Spleen (tissue), 11 donors: ENCODE data around the gene STXBP5. TPM values are rescaled to one million over a fixed set of nuclear protein-coding genes. Genes with fewer than 3 reads are reported as not detected.

Source experiments
- DNase-seq: peaks from one replicate; pipeline ENCODE4 v3.0.0-alpha.2; 2020
- H3K27ac ChIP-seq, 8 donors: fragments of 200-600 bp; sonication (generic) in 7 of 8; 1 replicate in 4 of 8; 2 replicates in 4 of 8; pipeline versions ENCODE4 v1.5.0 to v1.8.0; 2016 to 2021; ENCODE audit warnings: inconsistent platforms in 4 of 8, mild to moderate bottlenecking in 4 of 8, moderate library complexity in 1 of 8
- H3K27me3 ChIP-seq, 7 donors: fragments of 200-600 bp; sonication (generic) in 6 of 7; replicated peaks in 1 of 7; 1 replicate in 4 of 7; 2 replicates in 3 of 7; pipeline versions ENCODE4 v1.5.0 to v1.8.0; 2016 to 2021; ENCODE audit warnings: inconsistent platforms in 3 of 7, mild to moderate bottlenecking in 1 of 7
- H3K36me3 ChIP-seq, 6 donors: fragments of 200-600 bp; sonication (generic) in 5 of 6; 1 replicate in 4 of 6; 2 replicates in 2 of 6; pipeline versions ENCODE4 v1.5.0 to v1.8.0; 2016 to 2021; ENCODE audit warnings: inconsistent platforms in 2 of 6
- H3K4me1 ChIP-seq, 6 donors: fragments of 200-600 bp; sonication (generic) in 5 of 6; 1 replicate in 3 of 6; 2 replicates in 3 of 6; pipeline versions ENCODE4 v1.5.0 to v1.8.0; 2016 to 2021; ENCODE audit warnings: inconsistent platforms in 3 of 6
- H3K4me3 ChIP-seq, 8 donors: fragments of 200-600 bp; sonication (generic) in 7 of 8; 1 replicate in 4 of 8; 2 replicates in 4 of 8; pipeline versions ENCODE4 v1.5.0 to v1.8.0; 2016 to 2021; ENCODE audit warnings: inconsistent platforms in 4 of 8, mild to moderate bottlenecking in 4 of 8, moderate library complexity in 2 of 8
- H3K9me3 ChIP-seq, 8 donors: fragments of 200-600 bp; sonication (generic) in 7 of 8; 1 replicate in 4 of 8; 2 replicates in 4 of 8; pipeline versions ENCODE4 v1.5.0 to v1.8.0; 2016 to 2021; ENCODE audit warnings: inconsistent platforms in 4 of 8
- POLR2A ChIP-seq, 3 donors: fragments of 450-650 bp; IDR thresholded peaks; one replicate each; pipeline ENCODE4 v1.5.1; 2017; ENCODE audit warnings: antibody characterized with exemption in 3 of 3, mild to moderate bottlenecking in 1 of 3
- POLR2AphosphoS5 ChIP-seq, 3 donors: sonication (generic); formaldehyde crosslinking; IDR thresholded peaks; one replicate each; pipeline ENCODE4 v1.5.1; 2017; ENCODE audit warnings: antibody characterized with exemption in 3 of 3
- WGBS, 5 donors: extraction: QIAGEN DNeasy Blood & Tissue Kit in 3 of 5; methylation state at CpG; one replicate each; pipeline versions ENCODE4 v1.1.5 to v1.1.7; 2013 to 2018; 5-methylcytosine and 5-hydroxymethylcytosine counted together
- intact Hi-C: fragments of 100-400 bp; cut with DNase I; formaldehyde crosslinking; loops from one replicate; pipeline ENCODE4 v1.15.0; 2023; ENCODE audit warnings: low total_unique reads
- polyA plus RNA-seq, 3 donors: library from polyadenylated mRNA; stranded (reverse); fragments of 200-250 nt; gene quantifications; one replicate each; pipeline ENCODE4 v1.2.1, GENCODE V29; 2013
- total RNA-seq, 7 donors: library from RNA; depleted of rRNA in 3 of 7; stranded (reverse); fragments of >200 nt in 3 of 7; fragmentation: NEBNext Ultra II Directional in 4 of 7; extraction: Animal tissue kit (Norgen Biotek cat#: 25700) in 4 of 7; gene quantifications; one replicate each; pipeline versions ENCODE4 v1.1.0 to v1.2.1, GENCODE V29; 2016 to 2021
- TF ChIP-seq, protein P1 (sequence below), 11 experiments: fragments of 200-600 bp in 7 of 11; fragments of 450-650 bp in 4 of 11; sonication (generic) in 4 of 11; IDR thresholded peaks in 8 of 11; conservative IDR thresholded peaks in 3 of 11; 1 replicate in 7 of 11; 2 replicates in 4 of 11; pipeline versions ENCODE4 v1.4.0 to v1.8.0; 2016 to 2021; ENCODE audit warnings: antibody characterized with exemption in 11 of 11, inconsistent platforms in 4 of 11, mild to moderate bottlenecking in 1 of 11
- donor health status: healthy with polysubstance abuse.
- donor health status: DM: no; HTN: no; CAD: no; lungs with moderate emphysema.
- donor health status: DM: no; HTN: no; CAD: no.
- donor health status: Bipolar disorder and iron deficiency.
- donor health status: healthy.
- donor health status: DM: no; HTN: no; CAD: no.
- donor health status: DM: yes; HTN: yes; CAD: no.

The STXBP5 gene
- total and polyA plus RNA-seq, 10 donors, result 6.5 to 51.1 (median 32.3) TPM

GRCh38 chr6:147157930-147158329, 46.3 kb upstream of the STXBP5 start:
- no peaks in the 10 kb centered on the region for H3K36me3 ChIP-seq
- no peak overlapping the region for H3K27ac ChIP-seq
- TF ChIP-seq, protein P1, sequence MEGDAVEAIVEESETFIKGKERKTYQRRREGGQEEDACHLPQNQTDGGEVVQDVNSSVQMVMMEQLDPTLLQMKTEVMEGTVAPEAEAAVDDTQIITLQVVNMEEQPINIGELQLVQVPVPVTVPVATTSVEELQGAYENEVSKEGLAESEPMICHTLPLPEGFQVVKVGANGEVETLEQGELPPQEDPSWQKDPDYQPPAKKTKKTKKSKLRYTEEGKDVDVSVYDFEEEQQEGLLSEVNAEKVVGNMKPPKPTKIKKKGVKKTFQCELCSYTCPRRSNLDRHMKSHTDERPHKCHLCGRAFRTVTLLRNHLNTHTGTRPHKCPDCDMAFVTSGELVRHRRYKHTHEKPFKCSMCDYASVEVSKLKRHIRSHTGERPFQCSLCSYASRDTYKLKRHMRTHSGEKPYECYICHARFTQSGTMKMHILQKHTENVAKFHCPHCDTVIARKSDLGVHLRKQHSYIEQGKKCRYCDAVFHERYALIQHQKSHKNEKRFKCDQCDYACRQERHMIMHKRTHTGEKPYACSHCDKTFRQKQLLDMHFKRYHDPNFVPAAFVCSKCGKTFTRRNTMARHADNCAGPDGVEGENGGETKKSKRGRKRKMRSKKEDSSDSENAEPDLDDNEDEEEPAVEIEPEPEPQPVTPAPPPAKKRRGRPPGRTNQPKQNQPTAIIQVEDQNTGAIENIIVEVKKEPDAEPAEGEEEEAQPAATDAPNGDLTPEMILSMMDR (IDR thresholded peaks at IDR 0.05 in 8 of 11, conservative IDR thresholded peaks at IDR 0.05 in 3 of 11), result no peak
- no peak for TF ChIP-seq POLR2A (IDR thresholded peaks at IDR 0.05)
- TF ChIP-seq POLR2AphosphoS5 (IDR thresholded peaks at IDR 0.05), result no peak
- no peaks in the 10 kb centered on the region for H3K9me3 ChIP-seq
- H3K27me3 ChIP-seq, result no peaks in the 10 kb centered on the region
- WGBS, 5 donors, result 59 to 81% (median 69%) methylated on average over 2 of the region's 2 CpGs
- H3K4me3 ChIP-seq, result no peak overlapping the region
- H3K4me1 ChIP-seq, result no peaks in the 10 kb centered on the region
- no peak for DNase-seq
- intact Hi-C loops, result no loop called here

DNA sequence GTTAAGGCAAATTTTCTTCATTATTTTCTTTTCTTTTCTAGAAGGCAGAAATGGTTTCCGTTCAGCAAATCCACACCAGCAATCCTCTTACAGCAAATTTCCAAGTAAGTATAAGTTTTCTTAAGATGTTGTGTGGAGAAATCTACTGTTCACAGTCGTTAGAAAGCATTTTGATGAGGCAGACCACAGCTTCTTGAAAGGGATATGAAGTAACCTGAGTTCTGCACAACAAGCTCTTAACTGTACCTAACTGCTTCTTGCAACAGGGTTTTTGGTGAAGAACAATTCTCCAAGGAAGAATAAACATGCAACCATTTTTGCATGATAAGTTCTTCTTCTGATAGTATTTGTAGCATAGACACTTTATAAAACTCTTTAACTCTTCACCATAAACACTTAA, 45.3 kb upstream of the STXBP5 start:
- no peak overlapping the region for H3K4me3 ChIP-seq
- no peak for TF ChIP-seq POLR2A (IDR thresholded peaks at IDR 0.05)
- TF ChIP-seq POLR2AphosphoS5 (IDR thresholded peaks at IDR 0.05), result no peak
- TF ChIP-seq, protein P1 (IDR thresholded peaks at IDR 0.05 in 8 of 11, conservative IDR thresholded peaks at IDR 0.05 in 3 of 11), result no peak
- no peaks in the 10 kb centered on the region for H3K27me3 ChIP-seq
- peak overlapping the region in 4 of 8 donors; percentile 2 to 58 (median 52) for H3K27ac ChIP-seq
- H3K36me3 ChIP-seq, result no peaks in the 10 kb centered on the region
- no peaks in the 10 kb centered on the region for H3K4me1 ChIP-seq
- intact Hi-C loops, result no loop called here
- no peak for DNase-seq
- WGBS, 5 donors, result 48 to 73% (median 56%) methylated on average over 2 of the region's 2 CpGs
- H3K9me3 ChIP-seq, result no peaks in the 10 kb centered on the region

GRCh38 chr6:147159536-147160374, 44.5 kb upstream of the STXBP5 start:
- DNase-seq, result no peak
- H3K36me3 ChIP-seq, result no peaks in the 10 kb centered on the region
- TF ChIP-seq POLR2AphosphoS5 (IDR thresholded peaks at IDR 0.05) (no peak), POLR2A (IDR thresholded peaks at IDR 0.05) (no peak)
- TF ChIP-seq, protein P1 (IDR thresholded peaks at IDR 0.05 in 8 of 11, conservative IDR thresholded peaks at IDR 0.05 in 3 of 11), result no peak
- H3K9me3 ChIP-seq, result no peaks in the 10 kb centered on the region
- no peaks in the 10 kb centered on the region for H3K4me1 ChIP-seq
- no peaks in the 10 kb centered on the region for H3K27me3 ChIP-seq
- peak overlapping the region in 3 of 8 donors; percentile 48 to 58 (median 56) for H3K27ac ChIP-seq
- H3K4me3 ChIP-seq, result no peak overlapping the region
- whole genome bisulfite sequencing, 5 donors, result 74 to 90% (median 86%) methylated on average over 2 of the region's 2 CpGs
- intact Hi-C loops, result no loop called here

GRCh38 chr6:147160593-147160992, 43.6 kb upstream of the STXBP5 start:
- DNase-seq, result no peak
- Histone ChIP-seq H3K4me1 (no peaks in the 10 kb centered on the region), H3K27ac (no peak overlapping the region), H3K27me3 (no peaks in the 10 kb centered on the region), H3K36me3 (no peaks in the 10 kb centered on the region), H3K9me3 (no peaks in the 10 kb centered on the region), H3K4me3 (no peak overlapping the region)
- intact Hi-C loops, result no loop called here
- WGBS, 5 donors, result 63 to 86% (median 72%) methylated on average over 1 of the region's 1 CpG
- TF ChIP-seq, protein P1 (IDR thresholded peaks at IDR 0.05 in 8 of 11, conservative IDR thresholded peaks at IDR 0.05 in 3 of 11), result no peak
- TF ChIP-seq POLR2AphosphoS5 (IDR thresholded peaks at IDR 0.05) (no peak), POLR2A (IDR thresholded peaks at IDR 0.05) (no peak)
